MCF 10A (cell line): ENCODE measurements around the gene HECTD4. TPM values are rescaled to one million over a fixed set of nuclear protein-coding genes. Genes with fewer than 3 reads are reported as not detected.

ENCODE experiments used
- BruUV-seq: library from RNA; stranded (reverse); fragments of 400-500 nt; replicated peaks from 2 replicates; lab custom pipeline; 2021; lab: Mats Ljungman, UMichigan
- CTCF ChIA-PET: fragments of 300-600 bp; sonication (Branson Sonifier 250); formaldehyde crosslinking; extraction: SDS; loops from one replicate; lab custom pipeline; 2021; ENCODE audit warnings: antibody characterized with exemption, inconsistent platforms; lab: Yijun Ruan, JAX
- POLR2A ChIA-PET: fragments of 300-600, 350-650 bp; sonication (Branson Sonifier 250); formaldehyde crosslinking; extraction: SDS; loops from one replicate; lab custom pipeline; 2020; ENCODE audit warnings: antibody characterized with exemption, inconsistent platforms; lab: Yijun Ruan, JAX
- DNase-seq: peaks from one replicate; pipeline ENCODE4 v3.0.0-alpha.2; 2018; ENCODE audit not compliant: unreplicated experiment
- H3K27ac Mint-ChIP-seq: one replicate; pipeline ENCODE4 v1.8.0; 2022; ENCODE audit warnings: mild to moderate bottlenecking, low read depth, mixed read lengths; ENCODE audit not compliant: unreplicated experiment
- H3K27me3 Mint-ChIP-seq: one replicate; pipeline ENCODE4 v1.8.0; 2022; ENCODE audit warnings: mixed read lengths; ENCODE audit not compliant: insufficient read depth, unreplicated experiment
- H3K36me3 Mint-ChIP-seq: one replicate; pipeline ENCODE4 v1.8.0; 2022; ENCODE audit warnings: mild to moderate bottlenecking, moderate library complexity, mixed read lengths; ENCODE audit not compliant: insufficient read depth, unreplicated experiment
- H3K4me1 Mint-ChIP-seq: one replicate; pipeline ENCODE4 v1.8.0; 2022; ENCODE audit warnings: mixed read lengths; ENCODE audit not compliant: insufficient read depth, unreplicated experiment
- H3K4me3 Mint-ChIP-seq: one replicate; pipeline ENCODE4 v1.8.0; 2022; ENCODE audit warnings: mild to moderate bottlenecking, moderate library complexity, mixed read lengths; ENCODE audit not compliant: unreplicated experiment
- H3K9me3 Mint-ChIP-seq: one replicate; pipeline ENCODE4 v1.8.0; 2022; ENCODE audit warnings: mixed read lengths; ENCODE audit not compliant: unreplicated experiment
- CTCF ChIP-seq: fragments of 200-600 bp; IDR thresholded peaks from one replicate; pipeline ENCODE4 v1.8.0; 2022; ENCODE audit warnings: antibody characterized with exemption, mild to moderate bottlenecking; ENCODE audit not compliant: unreplicated experiment
- intact Hi-C: fragments of 100-400 bp; cut with micrococcal nuclease; formaldehyde crosslinking; loops from 2 replicates; pipeline ENCODE4 v1.14.1; 2022
- total RNA-seq: library from RNA; stranded (reverse); gene quantifications from 2 replicates; pipeline ENCODE4 v1.2.3, GENCODE V29; 2022

Gene HECTD4
- total RNA-seq, 1 experiment from 2014 or later = 35.2 TPM

- no peak overlapping the region for H3K27ac Mint-ChIP-seq
- H3K4me3 Mint-ChIP-seq = no peak overlapping the region
- intact Hi-C loops = no loop called here
- no peaks in the 10 kb centered on the region for H3K4me1 Mint-ChIP-seq
- CTCF ChIA-PET = interaction anchor here (0.6 kb wide), 1 partner anchor 13 kb away, joined by 3 read pairs; no protein-coding TSS in a partner anchor
- no peaks in the 10 kb centered on the region for H3K27me3 Mint-ChIP-seq
- no peak for DNase-seq
- BruUV-seq = no TSS peak
- no peak for TF ChIP-seq CTCF
- POLR2A ChIA-PET = interaction anchor here (1.2 kb wide), 1 partner anchor 12 kb away, joined by 5 read pairs; no protein-coding TSS in a partner anchor
- H3K9me3 Mint-ChIP-seq = no peaks in the 10 kb centered on the region
- peaks cover 27% of the 10 kb centered on the region for H3K36me3 Mint-ChIP-seq
Observed at GRCh38 chr12:112309797-112310196, 72.4 kb downstream of the HECTD4 start.

GRCh38 chr12:112308652-112309051 is 73.6 kb downstream of the HECTD4 start:
- Mint-ChIP-seq H3K36me3 (peaks cover 26% of the 10 kb centered on the region), H3K4me3 (no peak overlapping the region), H3K27me3 (no peaks in the 10 kb centered on the region), H3K4me1 (no peaks in the 10 kb centered on the region), H3K9me3 (no peaks in the 10 kb centered on the region), H3K27ac (no peak overlapping the region)
- ChIA-PET POLR2A (no interaction called here), CTCF (no interaction called here)
- no TSS peak for BruUV-seq
- TF ChIP-seq CTCF = no peak
- intact Hi-C loops = no loop called here
- no peak for DNase-seq

GRCh38 chr12:112308161-112308560 is 74.1 kb downstream of the HECTD4 start:
- POLR2A ChIA-PET = no interaction called here
- DNase-seq = no peak
- Mint-ChIP-seq H3K36me3 (peaks cover 21% of the 10 kb centered on the region), H3K27ac (no peak overlapping the region), H3K9me3 (no peaks in the 10 kb centered on the region), H3K4me1 (no peaks in the 10 kb centered on the region), H3K27me3 (no peaks in the 10 kb centered on the region), H3K4me3 (no peak overlapping the region)
- TF ChIP-seq CTCF = no peak
- CTCF ChIA-PET = interaction anchor here (0.5 to 0.6 kb wide), 2 partner anchors 32 to 61 kb away, joined by 3 read pairs; no protein-coding TSS in a partner anchor
- intact Hi-C loops = no loop called here
- BruUV-seq = no TSS peak

GRCh38 chr12:112307317-112308011 is 74.8 kb downstream of the HECTD4 start:
- no TSS peak for BruUV-seq
- POLR2A ChIA-PET = interaction anchor here (0.8 kb wide), 1 partner anchor 111 kb away, joined by 3 read pairs; the partner anchor contains the start of gene PTPN11
- Mint-ChIP-seq H3K27me3 (no peaks in the 10 kb centered on the region), H3K9me3 (no peaks in the 10 kb centered on the region), H3K4me3 (no peak overlapping the region), H3K27ac (no peak overlapping the region), H3K4me1 (no peaks in the 10 kb centered on the region), H3K36me3 (peaks cover 14% of the 10 kb centered on the region)
- no peak for DNase-seq
- TF ChIP-seq CTCF = no peak
- CTCF ChIA-PET = interaction anchor here (0.5 to 0.6 kb wide), 2 partner anchors 31 to 61 kb away, joined by 3 read pairs; no protein-coding TSS in a partner anchor
- intact Hi-C loops = no loop called here
